ENCODE measurements around the gene KRT74.

The KRT74 gene

GRCh38 chr12:52573743-52574142, at the start of gene KRT74:
Gene KRT74, minus strand, starts transcription at chr12:52573843. Its CDS starts 66 bp downstream, at chr12:52573777.
- no peak for DNase-seq (ENCODE audit: low spot score)

DNA sequence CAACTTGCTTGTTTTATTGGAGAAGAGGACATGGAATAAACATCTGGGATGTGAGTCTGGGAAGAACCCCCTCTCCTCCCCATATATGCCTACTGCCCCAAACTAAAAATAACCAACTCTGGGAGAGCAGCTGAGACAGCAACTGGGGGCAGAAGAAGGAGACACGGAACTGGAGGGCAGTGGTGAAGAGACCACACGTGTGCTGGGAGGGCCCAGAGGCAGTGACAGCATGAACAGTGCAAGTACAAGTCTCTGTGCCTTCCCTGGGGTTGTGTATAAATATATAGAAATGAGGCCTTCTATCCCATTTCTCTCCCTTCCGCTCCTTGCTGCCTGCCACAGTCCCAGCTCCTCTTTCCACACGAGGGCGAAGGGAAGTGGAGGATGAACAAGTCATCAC, 48.7 kb upstream of the KRT74 start:
- DNase-seq (ENCODE audit: low spot score) = no peak

GRCh38 chr12:52618866-52619265, 45.2 kb upstream of the KRT74 start:
- no peak for DNase-seq (ENCODE audit: low spot score)

GRCh38 chr12:52618216-52618615, 44.6 kb upstream of the KRT74 start, which contains the start of gene KRT73:
Gene KRT73, minus strand, starts transcription at chr12:52618559. Its CDS starts 35 bp downstream, at chr12:52618524.
- no peak for DNase-seq (ENCODE audit: low spot score)

GRCh38 chr12:52617403-52617785, 43.8 kb upstream of the KRT74 start:
- no peak for DNase-seq (ENCODE audit: low spot score)

DNA sequence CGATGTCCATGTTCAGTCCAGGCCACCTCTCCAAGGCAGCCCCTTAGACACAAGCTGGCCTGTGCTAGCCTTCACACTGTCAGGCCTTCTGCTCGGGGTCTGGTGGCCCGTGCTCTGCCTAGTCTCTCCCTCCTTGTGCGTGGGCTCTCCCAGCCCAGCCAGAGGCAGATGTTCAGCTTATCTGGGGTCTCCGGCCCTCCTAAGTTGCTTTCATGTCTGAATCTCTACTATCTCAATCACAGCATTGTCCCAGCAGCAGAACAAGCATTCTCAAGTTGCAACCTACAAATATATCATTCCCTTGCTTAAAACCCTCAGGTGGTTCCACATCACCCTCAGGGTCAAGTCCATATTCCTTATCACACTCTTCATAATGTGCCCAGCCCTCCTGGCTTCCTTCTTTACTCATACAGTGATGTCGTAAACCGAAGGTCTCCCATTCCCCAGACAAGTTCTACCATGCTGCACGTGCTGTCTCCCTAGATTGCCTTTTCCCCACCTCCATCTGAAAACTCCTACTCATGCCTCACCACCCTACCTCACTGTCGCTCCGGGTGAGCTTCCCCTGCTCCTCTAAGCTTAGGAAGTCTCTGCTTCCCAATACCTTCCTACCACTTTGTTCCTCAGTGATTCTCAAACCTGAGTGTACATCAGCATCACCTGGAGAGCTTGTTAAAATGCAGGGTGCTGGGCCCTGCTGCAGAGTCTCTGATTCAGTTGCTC, 43.2 kb upstream of the KRT74 start:
- no peak for DNase-seq (ENCODE audit: low spot score)

GRCh38 chr12:52615912-52616311, 42.3 kb upstream of the KRT74 start:
- no peak for DNase-seq (ENCODE audit: low spot score)

DNA sequence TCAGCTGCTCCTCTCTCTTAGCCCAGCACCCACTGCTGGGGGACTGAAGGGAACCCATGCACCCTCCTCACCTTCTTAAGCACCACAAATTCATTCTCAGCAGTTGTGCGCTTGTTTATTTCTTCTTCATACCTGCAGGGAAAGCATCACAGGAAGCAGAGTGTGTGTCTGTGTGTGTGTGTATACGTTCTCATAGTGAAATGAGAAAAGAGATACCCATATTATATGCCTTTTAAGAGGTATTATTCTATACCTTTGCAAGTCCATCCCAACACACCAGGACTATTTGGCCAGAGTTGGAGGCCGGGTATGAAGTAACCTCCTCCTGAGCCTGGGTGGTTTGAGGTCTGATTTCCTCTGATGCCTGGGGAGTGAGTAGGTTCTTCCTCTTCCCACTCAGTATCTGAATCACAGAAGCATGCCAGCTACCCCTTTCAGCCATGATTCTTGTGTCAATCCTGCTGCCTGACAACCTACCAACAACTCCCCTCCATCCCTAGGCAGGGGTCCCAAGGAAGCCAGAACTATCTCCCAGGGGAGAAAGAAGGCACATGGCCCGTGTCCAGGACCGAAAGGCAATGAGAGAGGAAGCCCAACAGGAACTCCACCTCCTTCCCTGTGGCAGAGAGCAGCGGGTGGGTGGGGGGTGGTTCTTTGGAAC, 41.7 kb upstream of the KRT74 start:
- no peak for DNase-seq (ENCODE audit: low spot score)

DNA sequence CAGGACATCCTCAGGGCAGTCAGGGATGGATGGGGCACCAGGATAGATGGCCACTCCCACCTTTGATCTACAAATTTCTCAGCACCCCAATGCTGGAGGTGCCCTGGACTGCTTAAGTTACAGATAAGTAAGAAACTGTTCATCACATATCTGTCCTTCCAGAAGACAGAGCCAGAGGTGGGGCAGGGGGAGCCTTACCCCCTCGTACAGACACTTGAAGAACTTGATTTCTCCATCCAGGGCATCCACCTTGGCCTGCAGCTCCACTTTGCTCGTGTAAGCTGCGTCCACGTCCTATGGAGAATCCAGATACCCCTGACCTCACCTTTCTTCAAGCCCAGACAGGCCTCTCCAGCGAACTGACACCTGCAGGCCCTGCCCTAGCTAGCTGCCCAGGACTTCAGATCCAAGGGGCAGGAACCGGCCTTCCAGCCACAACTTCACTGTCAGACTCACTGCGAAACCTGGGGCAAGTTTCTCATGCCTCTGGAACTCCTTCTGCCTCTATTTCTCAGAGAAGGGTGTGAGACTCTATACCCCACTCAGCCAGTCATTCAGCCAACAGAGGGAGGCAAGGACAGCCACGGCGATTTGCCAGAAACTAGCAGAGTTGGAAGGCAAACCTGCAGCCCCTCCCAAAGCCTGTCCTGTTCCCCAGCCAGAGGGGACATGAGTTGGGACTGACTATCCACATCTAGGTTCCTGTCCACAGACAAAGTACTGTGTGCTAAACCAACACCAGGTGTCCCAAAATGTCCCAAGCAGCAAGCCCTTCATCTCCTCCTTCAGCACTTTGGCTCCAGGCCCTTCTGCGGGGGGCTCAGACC, 41.0 kb upstream of the KRT74 start:
- DNase-seq (ENCODE audit: low spot score) = no peak

DNA sequence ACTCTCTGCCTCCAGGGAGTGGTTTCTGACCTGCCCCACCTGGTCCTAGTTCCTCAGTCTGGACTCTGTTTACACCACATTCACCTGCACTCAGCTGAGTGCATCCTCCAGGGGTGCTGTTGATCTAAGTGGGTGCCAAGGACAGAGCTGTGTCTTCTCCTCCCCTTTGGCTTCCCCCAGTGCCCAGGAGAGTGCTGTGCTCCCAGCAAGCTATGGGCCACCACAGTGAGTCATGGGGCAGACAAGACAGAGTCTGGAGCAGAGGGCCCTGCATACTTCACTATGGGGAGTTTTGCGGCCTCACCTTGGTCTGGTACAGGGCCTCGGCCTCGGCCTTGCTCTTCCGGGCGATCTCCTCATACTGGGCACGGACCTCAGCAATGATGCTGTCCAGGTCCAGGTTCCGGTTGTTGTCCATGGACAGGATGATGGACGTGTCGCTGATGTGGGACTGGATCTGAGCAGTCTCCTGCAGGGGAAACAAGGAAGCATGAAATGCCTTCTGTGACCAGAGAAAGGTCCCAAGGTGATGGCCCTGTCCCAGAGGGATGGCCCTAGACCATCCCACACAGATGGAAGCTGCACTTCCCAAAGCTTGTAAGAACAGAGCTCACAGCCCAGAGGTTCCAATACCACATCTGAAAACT, 39.9 kb upstream of the KRT74 start:
- DNase-seq (ENCODE audit: low spot score) = no peak

- no peak for DNase-seq (ENCODE audit: low spot score)
Observed at GRCh38 chr12:52612431-52613383, 39.1 kb upstream of the KRT74 start.

DNA sequence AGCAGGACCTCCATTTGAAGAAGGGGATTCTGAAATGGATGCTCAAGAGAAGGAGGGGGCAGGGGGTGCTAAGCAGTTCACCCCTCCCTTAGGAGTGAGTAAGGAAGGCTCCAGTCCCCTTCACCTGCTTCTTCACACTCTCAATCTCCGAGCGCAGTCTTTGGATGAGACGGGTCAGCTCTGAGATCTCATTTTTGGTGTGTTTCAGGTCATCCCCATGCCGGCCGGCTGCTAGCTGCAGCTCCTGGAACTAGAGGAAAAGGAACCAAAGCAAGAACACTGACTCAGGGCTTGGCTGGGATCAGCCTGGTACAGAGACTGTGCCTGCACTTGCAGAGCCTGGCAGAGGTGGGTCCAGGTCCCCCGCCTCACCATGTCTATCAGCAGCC, 37.4 kb upstream of the KRT74 start:
- no peak for DNase-seq (ENCODE audit: low spot score)

- no peak for DNase-seq (ENCODE audit: low spot score)
Observed at GRCh38 chr12:52608826-52609630, 35.4 kb upstream of the KRT74 start.

GRCh38 chr12:52608161-52608560, 34.5 kb upstream of the KRT74 start:
- DNase-seq (ENCODE audit: low spot score) = no peak

- DNase-seq (ENCODE audit: low spot score) = no peak
Observed at GRCh38 chr12:52607314-52607713, 33.7 kb upstream of the KRT74 start.

DNA sequence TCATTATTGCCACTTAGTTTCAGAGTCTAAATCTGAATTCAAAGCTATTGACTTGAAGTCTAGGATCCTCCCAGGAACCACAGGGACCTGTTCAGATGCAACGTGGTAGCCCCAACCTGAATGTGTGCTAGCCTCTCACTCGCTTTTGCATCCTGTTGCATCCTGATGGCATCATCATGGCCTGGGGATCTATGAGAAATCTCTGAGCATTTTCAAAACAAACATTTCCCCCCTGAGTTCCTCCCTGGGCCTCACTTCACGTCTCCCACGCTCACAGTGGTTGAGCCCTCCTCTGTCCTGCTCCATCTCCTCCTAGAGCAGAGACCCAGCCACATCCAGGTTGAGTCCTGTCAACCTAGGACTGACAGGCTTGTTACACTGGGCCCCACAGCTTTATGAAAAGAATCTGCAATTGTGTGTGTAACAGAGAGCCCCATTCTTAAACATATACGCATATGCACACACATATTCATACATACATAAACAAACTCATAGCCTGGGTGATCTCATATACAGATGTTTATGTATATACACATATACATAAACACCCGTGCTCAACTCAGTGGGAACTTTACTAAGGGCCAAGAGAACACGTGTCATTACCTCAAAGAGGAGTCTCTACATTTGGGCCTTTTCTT, 33.1 kb upstream of the KRT74 start:
- DNase-seq (ENCODE audit: low spot score) = no peak

- DNase-seq (ENCODE audit: low spot score) = no peak
Observed at GRCh38 chr12:52606096-52606495, 32.5 kb upstream of the KRT74 start.

DNA sequence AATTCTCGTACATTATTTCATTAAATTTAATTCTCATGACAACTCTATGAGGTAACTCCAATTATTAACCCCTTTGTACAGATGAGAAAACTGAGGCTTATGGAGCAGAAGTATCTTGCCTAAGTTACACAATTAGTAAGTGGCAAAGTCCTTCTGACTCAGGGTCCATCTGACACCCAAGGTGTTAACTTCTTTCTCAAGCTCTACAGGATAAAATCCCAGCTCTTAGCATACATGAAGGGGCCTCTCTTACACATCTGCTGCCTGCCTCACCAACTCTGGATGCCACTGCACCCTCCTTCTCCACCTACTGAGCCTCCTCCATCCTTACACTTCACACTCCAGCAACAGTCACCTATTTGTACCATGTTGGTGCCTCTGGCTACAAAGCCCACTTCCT, 31.9 kb upstream of the KRT74 start:
- no peak for DNase-seq (ENCODE audit: low spot score)

DNA sequence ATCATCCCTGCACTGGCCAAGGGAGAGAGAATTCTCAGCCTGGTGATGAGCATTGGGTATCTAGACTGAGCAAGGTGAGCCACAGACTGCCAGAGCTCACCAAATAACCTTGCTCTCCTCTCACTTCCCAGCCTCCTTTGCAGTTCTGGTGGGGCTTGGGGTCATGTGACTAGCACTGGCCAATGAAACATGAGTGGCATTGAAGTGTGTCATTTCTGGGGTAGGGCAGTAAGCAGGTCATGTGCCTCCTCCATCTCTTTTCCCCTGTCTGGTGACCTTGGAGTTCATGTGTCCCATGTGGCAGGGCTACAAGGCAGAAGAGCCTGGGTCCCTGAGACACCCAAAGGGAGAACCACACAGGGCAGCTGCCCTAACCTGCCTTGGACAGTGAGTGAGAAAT, 31.2 kb upstream of the KRT74 start:
- no peak for DNase-seq (ENCODE audit: low spot score)

DNA sequence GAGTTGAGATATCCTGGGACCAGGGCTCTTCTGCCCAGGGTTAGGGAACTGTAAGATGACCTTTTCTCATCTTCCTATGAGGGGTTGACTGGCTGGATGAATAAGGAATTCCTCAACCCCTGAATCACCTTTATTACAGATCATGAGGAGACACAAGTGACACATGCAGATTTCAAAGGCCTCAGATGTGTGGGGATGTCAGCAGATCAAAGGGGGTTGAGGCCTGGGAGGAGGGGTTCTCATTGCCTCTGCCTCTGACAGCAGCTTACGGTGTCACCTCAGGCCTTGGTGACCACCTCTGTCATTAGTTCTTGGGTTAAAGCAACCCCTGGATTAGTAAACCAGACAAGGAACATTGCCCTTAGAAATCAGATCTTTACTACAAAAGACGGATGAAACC, 29.7 kb upstream of the KRT74 start:
- no peak for DNase-seq (ENCODE audit: low spot score)

All from globus pallidus (tissue), 1 donor.